Body of pancreas (tissue), 4 donors: ENCODE results near the gene PRDM16.
A peak's percentile ranks its signal among the peaks of the same experiment; 100 is the strongest.

Experiments used
- POLR2A ChIP-seq, 3 donors: fragments of 450-650 bp; IDR thresholded peaks; one replicate each; pipeline ENCODE4 v1.6.1; 2016; ENCODE audit warnings: antibody characterized with exemption in 3 of 3, mild to moderate bottlenecking in 2 of 3
- TF ChIP-seq, protein P1 (sequence below), 7 experiments: fragments of 450-650 bp in 4 of 7; fragments of 200-600 bp in 3 of 7; sonication (generic) in 3 of 7; IDR thresholded peaks; one replicate each; pipeline ENCODE4 v1.5.1; 2016 to 2019; ENCODE audit warnings: antibody characterized with exemption in 7 of 7

- TF ChIP-seq POLR2A (IDR thresholded peaks at IDR 0.05) = peak in 2 of 3 donors; percentile 7 to 11
- TF ChIP-seq, protein P1, sequence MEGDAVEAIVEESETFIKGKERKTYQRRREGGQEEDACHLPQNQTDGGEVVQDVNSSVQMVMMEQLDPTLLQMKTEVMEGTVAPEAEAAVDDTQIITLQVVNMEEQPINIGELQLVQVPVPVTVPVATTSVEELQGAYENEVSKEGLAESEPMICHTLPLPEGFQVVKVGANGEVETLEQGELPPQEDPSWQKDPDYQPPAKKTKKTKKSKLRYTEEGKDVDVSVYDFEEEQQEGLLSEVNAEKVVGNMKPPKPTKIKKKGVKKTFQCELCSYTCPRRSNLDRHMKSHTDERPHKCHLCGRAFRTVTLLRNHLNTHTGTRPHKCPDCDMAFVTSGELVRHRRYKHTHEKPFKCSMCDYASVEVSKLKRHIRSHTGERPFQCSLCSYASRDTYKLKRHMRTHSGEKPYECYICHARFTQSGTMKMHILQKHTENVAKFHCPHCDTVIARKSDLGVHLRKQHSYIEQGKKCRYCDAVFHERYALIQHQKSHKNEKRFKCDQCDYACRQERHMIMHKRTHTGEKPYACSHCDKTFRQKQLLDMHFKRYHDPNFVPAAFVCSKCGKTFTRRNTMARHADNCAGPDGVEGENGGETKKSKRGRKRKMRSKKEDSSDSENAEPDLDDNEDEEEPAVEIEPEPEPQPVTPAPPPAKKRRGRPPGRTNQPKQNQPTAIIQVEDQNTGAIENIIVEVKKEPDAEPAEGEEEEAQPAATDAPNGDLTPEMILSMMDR (IDR thresholded peaks at IDR 0.05) = no peak
Measured at GRCh38 chr1:3313576-3313950, 244.6 kb downstream of the PRDM16 start.
